AG09309 (cell line): ENCODE measurements around the gene ATF7.

ENCODE experiments used
- DNase-seq: peaks from one replicate; pipeline ENCODE4 v3.0.0-alpha.2; 2010; ENCODE audit warnings: low read depth
- H3K4me3 ChIP-seq: 2 replicates; pipeline ENCODE4 v1.5.1; 2011; ENCODE audit warnings: mild to moderate bottlenecking, low read depth, low read length, moderate library complexity; ENCODE audit not compliant: control insufficient read depth
- CTCF ChIP-seq: IDR thresholded peaks from 2 replicates; pipeline ENCODE4 v1.5.1; 2011; ENCODE audit warnings: mild to moderate bottlenecking, low read depth, low read length, inconsistent platforms; ENCODE audit not compliant: insufficient read depth, control insufficient read depth; ENCODE audit errors: missing control alignments

ATF7 gene

GRCh38 chr12:53502983-53503728, 123.0 kb downstream of the ATF7 start:
- DNase-seq = no peak
- no peak for TF ChIP-seq CTCF
- no peak overlapping the region for H3K4me3 ChIP-seq

DNA sequence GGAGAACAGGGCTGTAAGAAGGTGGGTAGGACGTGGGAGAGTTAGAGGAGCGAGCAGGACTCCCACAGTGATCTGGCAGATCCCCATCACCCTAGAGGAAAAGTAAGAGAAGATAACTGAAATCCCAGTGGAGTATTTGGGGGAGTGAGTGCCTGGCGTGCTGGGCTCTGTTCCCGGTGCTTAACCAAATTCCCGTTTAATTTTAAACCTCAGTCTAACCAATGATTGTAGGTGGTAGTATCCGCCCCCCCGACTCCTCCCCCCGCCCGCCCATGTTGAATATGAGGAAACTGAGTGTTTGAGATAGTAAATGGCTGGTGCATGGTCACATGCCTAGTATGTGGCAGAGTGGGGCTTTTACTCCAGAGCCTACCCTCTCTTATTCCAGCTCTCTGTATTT, 123.9 kb downstream of the ATF7 start:
- no peak for DNase-seq
- peak overlapping the region; percentile 64 for H3K4me3 ChIP-seq
- TF ChIP-seq CTCF = no peak

DNA sequence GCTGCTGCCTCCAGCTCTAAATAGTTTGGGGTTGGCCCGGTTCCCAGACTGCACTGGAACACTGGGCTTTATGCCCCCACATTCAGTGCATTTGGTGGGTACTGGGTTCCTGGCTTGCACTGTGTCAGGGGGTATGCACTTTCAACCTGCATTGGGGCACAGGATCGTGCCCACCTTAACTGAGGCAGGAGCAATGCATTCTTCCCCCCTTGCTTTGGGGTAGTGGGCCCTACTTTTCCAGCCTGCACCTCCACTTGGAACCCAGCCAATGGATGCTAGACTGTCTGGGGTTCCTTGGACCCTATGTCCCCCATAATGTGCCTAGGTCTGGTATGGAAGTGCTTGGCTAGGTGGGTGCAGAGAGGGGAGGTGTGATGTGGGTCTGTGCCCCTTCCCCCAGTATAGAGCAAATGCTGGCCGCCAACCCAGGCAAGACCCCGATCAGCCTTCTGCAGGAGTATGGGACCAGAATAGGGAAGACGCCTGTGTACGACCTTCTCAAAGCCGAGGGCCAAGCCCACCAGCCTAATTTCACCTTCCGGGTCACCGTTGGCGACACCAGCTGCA, 124.5 kb downstream of the ATF7 start:
- H3K4me3 ChIP-seq = peak overlapping the region; percentile 64
- TF ChIP-seq CTCF = no peak

DNA sequence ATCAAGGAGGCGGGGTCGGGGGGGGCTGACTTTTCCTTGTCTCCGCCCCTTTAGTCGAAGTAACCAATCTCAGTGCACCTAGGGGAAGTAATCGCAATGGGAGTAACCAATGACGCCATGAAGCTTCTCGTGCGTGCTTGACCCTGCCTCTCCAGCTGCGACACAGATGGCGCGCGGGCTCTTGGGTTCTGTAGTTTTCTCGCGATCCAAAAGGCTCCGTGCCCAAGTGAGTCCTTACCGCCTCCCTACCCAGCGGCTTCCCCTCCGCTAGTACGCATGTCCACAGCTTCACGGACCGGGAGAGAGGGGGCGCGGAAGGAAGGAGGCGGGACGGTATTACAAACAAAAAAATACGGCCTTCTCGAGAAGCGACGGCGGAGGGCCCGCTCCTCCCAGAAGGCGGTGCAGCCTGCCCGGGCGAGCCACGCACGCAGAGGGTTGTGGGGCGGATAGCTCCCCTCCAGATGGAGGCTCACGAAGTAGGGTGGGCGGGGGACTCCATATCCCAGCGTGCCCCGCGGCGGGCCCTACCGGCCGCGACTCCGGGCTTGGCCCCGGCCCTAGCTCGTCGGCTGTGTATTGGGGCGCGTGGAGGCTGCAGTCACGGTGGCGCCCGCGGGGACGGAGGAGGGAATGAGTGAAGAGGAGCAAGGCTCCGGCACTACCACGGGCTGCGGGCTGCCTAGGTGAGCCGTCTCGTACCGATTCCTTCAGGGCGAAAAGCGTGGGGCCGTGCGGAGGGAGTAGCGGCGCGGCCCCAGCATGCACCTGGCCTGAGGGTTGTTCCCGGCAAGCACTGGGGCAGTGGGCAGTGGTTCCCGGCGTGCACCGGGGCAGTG, 125.2 kb downstream of the ATF7 start, which contains the start of gene TARBP2:
TSS of gene TARBP2 (plus strand) at position 508 of the 839 bp plus-strand sequence. CDS start at position 634, 126 bp downstream.
- H3K4me3 ChIP-seq = peak within 1 kb of the TSS; percentile 64
- DNase-seq = peak; percentile 99
- TF ChIP-seq CTCF = no peak

More for the DNA sequence above, 124.5 kb downstream of the ATF7 start:
- DNase-seq = no peak

DNA sequence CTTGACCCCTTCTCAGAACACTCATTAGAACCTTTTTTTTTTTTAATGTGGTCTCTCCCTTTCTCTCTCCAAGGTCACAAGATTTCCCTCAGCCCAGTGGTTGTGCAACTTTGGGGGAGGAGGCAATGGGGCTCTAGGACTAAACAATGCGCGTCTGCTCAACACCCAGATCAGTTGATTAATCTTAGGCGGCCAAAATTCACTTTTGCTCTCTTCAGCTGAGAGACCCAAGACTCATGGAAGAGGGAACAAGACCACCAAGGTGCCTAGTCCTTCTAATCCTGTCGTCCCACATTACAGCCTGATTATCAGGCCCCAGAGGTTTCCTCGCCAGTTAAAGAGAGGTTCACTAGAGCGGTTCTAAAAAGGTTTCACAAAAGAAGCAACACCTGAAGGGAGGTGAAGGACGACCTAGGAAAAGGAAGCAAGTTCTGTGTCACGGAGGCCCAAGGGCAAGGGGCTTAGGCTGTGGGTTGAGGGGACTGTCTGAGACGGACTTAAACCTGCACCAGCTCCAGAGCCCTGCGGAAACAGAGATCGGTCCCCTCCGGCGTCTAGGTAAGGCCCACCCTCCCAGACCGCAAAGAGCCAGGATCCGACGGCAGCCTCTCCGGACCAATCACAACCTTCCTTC, 125.9 kb downstream of the ATF7 start:
- no peak for TF ChIP-seq CTCF
- DNase-seq = no peak
- peak overlapping the region; percentile 64 for H3K4me3 ChIP-seq
